Activated T-cell treated with anti-CD3 and anti-CD28 coated beads, Interleukin-2, amount 50 U/mL, for 48 hours (primary cell): ENCODE results near the gene ALS2.
"Not testable (repeated sequence)": the region's sequence is repeated elsewhere in the genome, so short reads cannot be mapped to it uniquely, and the experiment has no call there.

Experiments
- DNase-seq, 2 experiments: peaks; one replicate each; pipeline ENCODE4 v3.0.0-alpha.2; 2020

The ALS2 gene

GRCh38 chr2:201780674-201781493, at the start of gene ALS2:
Gene ALS2, minus strand, starts transcription at chr2:201780933. Its CDS starts 12,048 bp downstream, at chr2:201768885.
- DNase-seq, result peak; percentile 96 to 97

- DNase-seq, result no peak
These were observed 47.5 kb upstream of the ALS2 start for GRCh38 chr2:201828220-201828619.

GRCh38 chr2:201827621-201828020, 46.9 kb upstream of the ALS2 start:
- DNase-seq, result no peak

- DNase-seq, result no peak
These were observed 43.5 kb upstream of the ALS2 start for GRCh38 chr2:201824212-201824611.

GRCh38 chr2:201821080-201821479, 40.3 kb upstream of the ALS2 start:
- no peak for DNase-seq

- DNase-seq, result no peak
These were observed 39.8 kb upstream of the ALS2 start for GRCh38 chr2:201820383-201821007.

- no peak for DNase-seq
These were observed 36.2 kb upstream of the ALS2 start for GRCh38 chr2:201816657-201817575.

GRCh38 chr2:201813996-201814760, 33.4 kb upstream of the ALS2 start:
- DNase-seq, result no peak

- DNase-seq, result not testable (repeated sequence)
These were observed 29.9 kb upstream of the ALS2 start for GRCh38 chr2:201810604-201811003.

GRCh38 chr2:201809633-201810032, 28.9 kb upstream of the ALS2 start:
- no peak for DNase-seq

- no peak for DNase-seq
These were observed 27.3 kb upstream of the ALS2 start for GRCh38 chr2:201808027-201808426.

- no peak for DNase-seq
These were observed 26.8 kb upstream of the ALS2 start for GRCh38 chr2:201807452-201807999.

- no peak for DNase-seq
These were observed 25.9 kb upstream of the ALS2 start, which contains the start of gene CDK15 for GRCh38 chr2:201806442-201807170. Gene CDK15, plus strand, starts transcription at chr2:201806537. Its CDS starts 128 bp downstream, at chr2:201806665.

GRCh38 chr2:201798914-201799285, 18.2 kb upstream of the ALS2 start:
- DNase-seq, result not testable (repeated sequence)

- no peak for DNase-seq
These were observed 17.6 kb upstream of the ALS2 start for GRCh38 chr2:201798252-201798913.

GRCh38 chr2:201797175-201797840, 16.6 kb upstream of the ALS2 start:
- no peak for DNase-seq

- no peak for DNase-seq
These were observed 15.7 kb upstream of the ALS2 start for GRCh38 chr2:201796478-201796865.

- no peak for DNase-seq
These were observed 15.1 kb upstream of the ALS2 start for GRCh38 chr2:201795607-201796477.

- DNase-seq, result no peak
These were observed 13.6 kb upstream of the ALS2 start for GRCh38 chr2:201794294-201794693.
